Omental fat pad (tissue), 4 donors: Measurements from ENCODE around the gene LRP8. TPM values are rescaled to one million over a fixed set of nuclear protein-coding genes. Genes with fewer than 3 reads are reported as not detected.

Experiments
- ATAC-seq: fragments of 150-250 bp; one replicate; pipeline ENCODE4 v1.9.1; 2016; ENCODE audit warnings: mild to moderate bottlenecking, moderate library complexity; ENCODE audit not compliant: low FRiP score
- DNase-seq: peaks from one replicate; pipeline ENCODE4 v3.0.0-alpha.2; 2019; ENCODE audit warnings: low spot score
- total RNA-seq, 4 donors: library from RNA; depleted of rRNA; stranded (reverse); fragments of >200 nt; gene quantifications; one replicate each; pipeline ENCODE4 v1.1.0, GENCODE V29; 2016
- TF ChIP-seq, protein P1 (sequence below), 3 donors: fragments of 450-650 bp; IDR thresholded peaks; one replicate each; pipeline ENCODE4 v1.5.1; 2016 to 2017; ENCODE audit warnings: antibody characterized with exemption in 3 of 3, mild to moderate bottlenecking in 3 of 3, moderate library complexity in 2 of 3

Gene LRP8
- total RNA-seq, 4 donors from 2014 or later: 1.6 to 22.0 (median 7.4) TPM

DNA sequence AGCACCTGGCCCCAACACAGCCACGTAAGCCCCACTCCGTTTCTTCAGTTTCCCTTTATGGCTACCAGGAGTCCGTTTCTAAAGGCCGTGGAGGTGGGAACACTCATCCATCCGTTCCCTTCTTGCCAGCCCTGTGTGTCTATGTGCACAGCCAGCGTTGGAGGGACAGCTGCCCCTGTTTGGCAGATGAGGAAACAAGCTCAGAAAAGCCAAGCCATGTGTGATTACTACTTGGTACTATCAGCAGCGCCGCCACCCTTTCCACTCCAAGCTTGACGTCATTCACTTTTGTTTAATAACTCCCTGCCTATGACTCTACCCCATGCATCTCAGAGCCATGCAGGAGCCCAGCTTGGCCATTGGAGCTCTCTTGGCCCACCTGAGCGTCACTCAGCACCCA, 3.5 kb downstream of the LRP8 start:
- TF ChIP-seq, protein P1, sequence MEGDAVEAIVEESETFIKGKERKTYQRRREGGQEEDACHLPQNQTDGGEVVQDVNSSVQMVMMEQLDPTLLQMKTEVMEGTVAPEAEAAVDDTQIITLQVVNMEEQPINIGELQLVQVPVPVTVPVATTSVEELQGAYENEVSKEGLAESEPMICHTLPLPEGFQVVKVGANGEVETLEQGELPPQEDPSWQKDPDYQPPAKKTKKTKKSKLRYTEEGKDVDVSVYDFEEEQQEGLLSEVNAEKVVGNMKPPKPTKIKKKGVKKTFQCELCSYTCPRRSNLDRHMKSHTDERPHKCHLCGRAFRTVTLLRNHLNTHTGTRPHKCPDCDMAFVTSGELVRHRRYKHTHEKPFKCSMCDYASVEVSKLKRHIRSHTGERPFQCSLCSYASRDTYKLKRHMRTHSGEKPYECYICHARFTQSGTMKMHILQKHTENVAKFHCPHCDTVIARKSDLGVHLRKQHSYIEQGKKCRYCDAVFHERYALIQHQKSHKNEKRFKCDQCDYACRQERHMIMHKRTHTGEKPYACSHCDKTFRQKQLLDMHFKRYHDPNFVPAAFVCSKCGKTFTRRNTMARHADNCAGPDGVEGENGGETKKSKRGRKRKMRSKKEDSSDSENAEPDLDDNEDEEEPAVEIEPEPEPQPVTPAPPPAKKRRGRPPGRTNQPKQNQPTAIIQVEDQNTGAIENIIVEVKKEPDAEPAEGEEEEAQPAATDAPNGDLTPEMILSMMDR (IDR thresholded peaks at IDR 0.05): no peak
- ATAC-seq (no peak), DNase-seq (no peak)

DNA sequence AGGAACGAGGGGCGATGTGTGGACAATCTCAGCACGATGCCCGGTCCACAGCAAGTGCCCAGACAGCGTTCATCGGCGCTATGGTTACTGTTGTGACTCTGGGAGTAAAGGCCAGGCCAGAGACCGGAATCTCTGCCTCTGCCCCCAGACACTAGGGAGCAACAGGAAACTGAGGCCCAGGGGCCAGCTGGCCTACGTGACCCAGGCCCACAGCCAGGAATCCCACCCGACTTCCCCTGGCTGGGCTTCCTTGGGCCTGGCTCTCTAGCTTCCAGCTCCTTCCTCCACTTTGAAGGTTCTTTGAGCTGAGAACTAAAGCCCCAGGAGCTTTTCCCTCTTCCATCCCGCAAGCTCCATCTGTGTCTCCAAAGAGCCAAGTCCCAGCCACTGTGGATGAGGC, 4.6 kb downstream of the LRP8 start:
- DNase-seq: no peak
- TF ChIP-seq, protein P1 (IDR thresholded peaks at IDR 0.05): no peak
- no peak for ATAC-seq

DNA sequence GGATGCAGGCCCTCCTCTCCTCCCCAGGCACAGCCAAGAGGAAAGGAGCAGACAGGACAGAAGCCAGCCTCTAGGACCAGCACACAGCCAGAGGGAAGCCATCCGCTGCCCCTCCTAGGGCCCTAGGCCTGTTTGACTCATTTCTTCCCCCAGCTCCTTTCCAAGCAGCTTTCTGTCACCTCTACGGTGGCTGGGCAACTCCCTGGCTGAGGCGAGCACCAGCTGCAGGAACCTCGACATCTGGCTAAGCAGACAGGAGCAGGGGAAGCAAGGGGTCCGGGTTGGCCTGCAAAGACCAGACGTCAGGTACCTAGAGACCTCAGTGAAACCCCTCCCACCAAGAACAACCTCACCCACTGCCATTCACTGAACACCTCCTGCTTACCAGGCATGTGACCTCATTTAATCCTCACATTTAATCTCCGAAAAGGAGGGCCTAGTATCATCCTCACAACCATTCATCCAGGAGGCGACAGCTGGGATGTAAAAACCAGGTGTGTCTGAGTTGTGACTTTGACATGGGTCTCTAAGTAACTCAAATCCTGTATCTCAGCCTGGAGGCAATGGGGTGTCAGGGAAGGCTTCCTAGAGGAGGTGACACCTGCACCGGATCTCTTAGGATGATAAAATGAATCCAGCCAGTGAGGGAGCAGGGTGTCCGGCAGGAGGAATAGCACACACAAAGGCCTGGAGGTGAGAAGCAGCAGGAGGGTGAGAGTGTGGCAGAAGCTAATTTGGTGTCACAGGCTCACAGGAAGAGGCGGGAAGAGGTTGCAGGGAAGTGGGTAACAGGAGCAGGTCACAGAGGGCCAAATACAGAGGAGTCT, 5.9 kb downstream of the LRP8 start:
- no peak for ATAC-seq
- no peak for DNase-seq
- TF ChIP-seq, protein P1 (IDR thresholded peaks at IDR 0.05): no peak

DNA sequence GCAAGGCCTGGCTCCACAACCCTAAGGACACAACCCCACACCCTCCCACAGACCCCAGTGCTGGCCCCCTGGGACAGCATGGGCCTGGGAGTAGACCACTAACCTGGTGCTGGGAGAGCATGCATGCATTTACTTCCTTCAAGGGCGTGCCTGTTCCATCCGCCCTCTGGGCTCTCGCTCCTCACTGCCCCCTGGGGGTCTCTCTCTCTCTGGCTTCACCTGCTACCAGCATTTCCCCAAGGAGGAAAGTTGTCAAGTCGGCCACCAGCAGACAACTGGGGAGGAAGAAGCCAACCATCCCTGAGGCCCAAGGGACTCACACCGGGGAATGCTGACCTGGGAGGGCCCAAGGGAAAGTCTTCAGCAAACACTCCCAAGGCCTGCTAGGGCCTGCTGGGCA, 6.5 kb downstream of the LRP8 start:
- no peak for DNase-seq

GRCh38 chr1:53320646-53321045, 7.2 kb downstream of the LRP8 start:
- ATAC-seq (no peak), DNase-seq (no peak)
- TF ChIP-seq, protein P1 (IDR thresholded peaks at IDR 0.05): no peak

More for the DNA sequence above, 6.5 kb downstream of the LRP8 start:
- ATAC-seq: no peak
- TF ChIP-seq, protein P1 (IDR thresholded peaks at IDR 0.05): no peak

DNA sequence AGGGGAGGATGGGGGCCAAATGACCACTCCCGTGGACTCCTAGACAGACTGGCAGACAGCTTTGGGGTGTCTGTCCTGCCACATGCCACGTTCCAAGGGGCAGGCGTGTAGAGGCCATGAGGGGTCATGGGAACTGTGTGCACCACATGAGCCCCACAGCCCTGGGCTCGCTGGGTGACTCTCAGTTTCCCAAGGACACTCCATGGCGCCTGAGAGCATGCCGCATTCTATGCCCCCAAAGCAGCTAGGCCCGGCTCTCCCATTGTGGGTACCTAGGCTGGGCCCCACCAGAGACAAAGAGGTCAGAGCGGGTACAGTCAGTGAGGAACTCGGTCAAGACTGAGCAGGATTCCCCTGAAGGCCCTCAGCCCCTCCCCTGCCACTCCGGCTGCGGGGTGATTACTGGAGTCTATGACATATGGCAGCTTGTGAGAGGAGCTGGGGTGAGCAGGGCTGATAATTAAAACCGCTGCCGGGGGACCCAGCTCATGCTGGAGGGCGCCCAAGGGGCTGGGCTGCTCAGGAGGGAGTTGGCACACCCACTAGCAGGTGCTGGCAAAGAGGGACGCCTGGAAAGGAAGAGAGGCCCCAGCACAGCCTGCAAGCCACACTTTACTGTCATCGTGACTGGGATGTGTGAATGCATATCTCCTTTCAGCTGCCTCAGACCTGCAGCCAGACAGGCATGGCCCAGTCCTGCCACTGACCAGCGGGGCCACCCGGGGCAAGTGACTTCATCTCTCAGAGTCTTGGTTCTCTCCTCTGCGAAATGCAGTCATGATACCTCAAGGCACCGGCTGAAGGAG, 8.4 kb downstream of the LRP8 start:
- TF ChIP-seq, protein P1 (IDR thresholded peaks at IDR 0.05): no peak
- no peak for ATAC-seq
- no peak for DNase-seq
